HEK293 (cell line): ENCODE data around the gene SKOR1.

Experiments used
- CTCF ChIA-PET: fragments of 350-600 bp; formaldehyde crosslinking; extraction: SDS; loops from one replicate; lab custom pipeline; 2021; ENCODE audit warnings: antibody characterized with exemption; lab: Yijun Ruan, JAX
- POLR2A ChIA-PET: fragments of 300-600 bp; formaldehyde crosslinking; extraction: SDS; loops from one replicate; lab custom pipeline; 2020; ENCODE audit warnings: antibody characterized with exemption, inconsistent platforms; lab: Yijun Ruan, JAX
- H3K27ac ChIP-seq: fragments of 200-500 bp; sonication (Bioruptor generic); 2 replicates; pipeline ENCODE4 v1.5.1; 2014; ENCODE audit warnings: low read depth, low read length, control low read depth, inconsistent platforms; ENCODE audit errors: extremely low read depth
- H3K36me3 ChIP-seq, 2 experiments: fragments of 200-500 bp in 1 of 2; sonication (Bioruptor generic) in 1 of 2; 1 replicate in 1 of 2; 2 replicates in 1 of 2; pipeline ENCODE4 v1.5.1; 2014 to 2017; ENCODE audit warnings: inconsistent platforms in 2 of 2, low read length in 2 of 2; ENCODE audit not compliant: control insufficient read depth in 2 of 2, insufficient read depth in 1 of 2
- H3K4me1 ChIP-seq: fragments of 200-500 bp; sonication (Bioruptor generic); 2 replicates; pipeline ENCODE4 v1.5.1; 2014; ENCODE audit warnings: mild to moderate bottlenecking, low read length, inconsistent platforms; ENCODE audit not compliant: control insufficient read depth, insufficient read depth
- H3K4me3 ChIP-seq: 2 replicates; pipeline ENCODE4 v1.5.1; 2011; ENCODE audit warnings: low read depth, mild to moderate bottlenecking, control low read depth, low read length, moderate library complexity
- H3K9me3 ChIP-seq: fragments of 200-500 bp; sonication (Bioruptor generic); 2 replicates; pipeline ENCODE4 v1.5.1; 2014; ENCODE audit warnings: low read depth, low read length, inconsistent platforms; ENCODE audit not compliant: control insufficient read depth, insufficient read depth
- CTCF ChIP-seq: fragments of 450-650 bp; formaldehyde crosslinking; IDR thresholded peaks from 2 replicates; pipeline ENCODE4 v1.5.1; 2016; ENCODE audit warnings: missing biosample characterization, missing genetic modification characterization
- EGR2 ChIP-seq: fragments of 450-650 bp; formaldehyde crosslinking; IDR thresholded peaks from 2 replicates; pipeline ENCODE4 v1.5.1; 2016; ENCODE audit warnings: low read depth, missing biosample characterization, missing genetic modification characterization
- IKZF3 ChIP-seq: fragments of 450-650 bp; IDR thresholded peaks from 2 replicates; pipeline ENCODE4 v1.5.0; 2018; ENCODE audit warnings: missing biosample characterization, mild to moderate bottlenecking, missing genetic modification characterization, moderate library complexity
- KLF17 ChIP-seq: fragments of 450-650 bp; formaldehyde crosslinking; IDR thresholded peaks from 2 replicates; pipeline ENCODE4 v1.5.1; 2016; ENCODE audit warnings: missing biosample characterization, missing genetic modification characterization
- PRDM1 ChIP-seq: fragments of 450-650 bp; formaldehyde crosslinking; IDR thresholded peaks from 2 replicates; pipeline ENCODE4; 2016; ENCODE audit warnings: missing biosample characterization, missing genetic modification characterization
- SP2 ChIP-seq: fragments of 450-650 bp; formaldehyde crosslinking; IDR thresholded peaks from 2 replicates; pipeline ENCODE4 v1.5.1; 2016; ENCODE audit warnings: missing biosample characterization, missing genetic modification characterization
- TCF7L2 ChIP-seq: IDR thresholded peaks from 2 replicates; pipeline ENCODE4 v1.6.1; 2011; ENCODE audit warnings: low read depth, mild to moderate bottlenecking, inconsistent platforms, low read length, moderate library complexity, borderline replicate concordance
- TRIM28 ChIP-seq: IDR thresholded peaks from 2 replicates; pipeline ENCODE4 v1.6.1; 2011; ENCODE audit warnings: low read length, control low read depth, borderline replicate concordance
- WT1 ChIP-seq: fragments of 450-650 bp; formaldehyde crosslinking; IDR thresholded peaks from 2 replicates; pipeline ENCODE4 v1.5.1; 2016; ENCODE audit warnings: missing biosample characterization, missing genetic modification characterization
- ZBTB48 ChIP-seq: fragments of 450-650 bp; formaldehyde crosslinking; IDR thresholded peaks from 2 replicates; pipeline ENCODE4 v1.5.1; 2016; ENCODE audit warnings: missing biosample characterization, missing genetic modification characterization
- ZBTB8A ChIP-seq: fragments of 450-650 bp; formaldehyde crosslinking; IDR thresholded peaks from 2 replicates; pipeline ENCODE4 v1.5.1; 2016; ENCODE audit warnings: missing biosample characterization, missing genetic modification characterization
- ZEB2 ChIP-seq: fragments of 450-650 bp; formaldehyde crosslinking; IDR thresholded peaks from 2 replicates; pipeline ENCODE4 v1.5.1; 2016; ENCODE audit warnings: missing biosample characterization, missing genetic modification characterization
- ZFHX2 ChIP-seq: fragments of 450-650 bp; formaldehyde crosslinking; conservative IDR thresholded peaks from 2 replicates; pipeline ENCODE4 v1.5.1; 2016; ENCODE audit warnings: missing biosample characterization, missing genetic modification characterization
- ZIC2 ChIP-seq: fragments of 450-650 bp; formaldehyde crosslinking; IDR thresholded peaks from 2 replicates; pipeline ENCODE4 v1.5.1; 2016; ENCODE audit warnings: missing biosample characterization, missing genetic modification characterization
- ZNF121 ChIP-seq: fragments of 450-650 bp; formaldehyde crosslinking; IDR thresholded peaks from 2 replicates; pipeline ENCODE4 v1.5.1; 2016; ENCODE audit warnings: missing biosample characterization, missing genetic modification characterization
- ZNF140 ChIP-seq: fragments of 450-650 bp; formaldehyde crosslinking; IDR thresholded peaks from 2 replicates; pipeline ENCODE4 v1.5.1; 2016; ENCODE audit warnings: missing biosample characterization, missing genetic modification characterization
- ZNF16 ChIP-seq: fragments of 450-650 bp; formaldehyde crosslinking; IDR thresholded peaks from 2 replicates; pipeline ENCODE4 v1.5.1; 2016; ENCODE audit warnings: low read depth, missing biosample characterization, missing genetic modification characterization
- ZNF169 ChIP-seq: fragments of 450-650 bp; formaldehyde crosslinking; IDR thresholded peaks from 2 replicates; pipeline ENCODE4 v1.5.1; 2016; ENCODE audit warnings: missing biosample characterization, missing genetic modification characterization
- ZNF18 ChIP-seq: fragments of 450-650 bp; formaldehyde crosslinking; IDR thresholded peaks from 2 replicates; pipeline ENCODE4 v1.5.1; 2016; ENCODE audit warnings: missing biosample characterization, missing genetic modification characterization
- ZNF292 ChIP-seq: fragments of 450-650 bp; formaldehyde crosslinking; IDR thresholded peaks from 2 replicates; pipeline ENCODE4 v1.5.1; 2016; ENCODE audit warnings: low read depth, missing biosample characterization, missing genetic modification characterization, borderline replicate concordance
- ZNF366 ChIP-seq: fragments of 450-650 bp; formaldehyde crosslinking; conservative IDR thresholded peaks from 2 replicates; pipeline ENCODE4 v1.5.1; 2016; ENCODE audit warnings: missing biosample characterization, missing genetic modification characterization
- ZNF423 ChIP-seq: fragments of 450-650 bp; formaldehyde crosslinking; IDR thresholded peaks from 2 replicates; pipeline ENCODE4 v1.5.1; 2016; ENCODE audit warnings: missing biosample characterization, missing genetic modification characterization
- ZNF48 ChIP-seq: fragments of 450-650 bp; formaldehyde crosslinking; IDR thresholded peaks from 2 replicates; pipeline ENCODE4 v1.5.1; 2016; ENCODE audit warnings: missing biosample characterization, missing genetic modification characterization
- ZNF501 ChIP-seq: fragments of 450-650 bp; formaldehyde crosslinking; IDR thresholded peaks from 2 replicates; pipeline ENCODE4 v1.5.1; 2016; ENCODE audit warnings: missing biosample characterization, missing genetic modification characterization
- ZNF529 ChIP-seq: fragments of 450-650 bp; formaldehyde crosslinking; IDR thresholded peaks from 2 replicates; pipeline ENCODE4 v1.5.1; 2017; ENCODE audit warnings: missing genetic modification characterization, missing biosample characterization; ENCODE audit not compliant: insufficient replicate concordance
- ZNF548 ChIP-seq: fragments of 450-650 bp; formaldehyde crosslinking; IDR thresholded peaks from 2 replicates; pipeline ENCODE4 v1.5.1; 2016; ENCODE audit warnings: missing biosample characterization, missing genetic modification characterization
- ZNF561 ChIP-seq: fragments of 450-650 bp; IDR thresholded peaks from 2 replicates; pipeline ENCODE4 v1.5.1; 2018; ENCODE audit warnings: missing biosample characterization, missing genetic modification characterization, borderline replicate concordance
- ZNF768 ChIP-seq: fragments of 450-650 bp; formaldehyde crosslinking; IDR thresholded peaks from 2 replicates; pipeline ENCODE4 v1.5.1; 2018; ENCODE audit warnings: missing biosample characterization, mild to moderate bottlenecking, missing genetic modification characterization
- ZNF777 ChIP-seq: fragments of 450-650 bp; formaldehyde crosslinking; IDR thresholded peaks from 2 replicates; pipeline ENCODE4 v1.5.1; 2017; ENCODE audit warnings: missing biosample characterization, missing genetic modification characterization, borderline replicate concordance
- ZSCAN16 ChIP-seq: fragments of 450-650 bp; formaldehyde crosslinking; IDR thresholded peaks from 2 replicates; pipeline ENCODE4 v1.5.1; 2016; ENCODE audit warnings: missing biosample characterization, missing genetic modification characterization
- ZSCAN23 ChIP-seq: fragments of 450-650 bp; formaldehyde crosslinking; IDR thresholded peaks from 2 replicates; pipeline ENCODE4 v1.5.1; 2016; ENCODE audit warnings: missing biosample characterization, missing genetic modification characterization
- ZSCAN4 ChIP-seq: fragments of 450-650 bp; formaldehyde crosslinking; IDR thresholded peaks from 2 replicates; pipeline ENCODE4 v1.5.1; 2017; ENCODE audit warnings: missing biosample characterization, missing genetic modification characterization

SKOR1 gene

GRCh38 chr15:67840749-67841512 lies 15.6 kb downstream of the SKOR1 start:
- Histone ChIP-seq H3K36me3 (no peaks in the 10 kb centered on the region), H3K9me3 (no peaks in the 10 kb centered on the region), H3K27ac (peak overlapping the region; percentile 91), H3K4me3 (peak overlapping the region; percentile 93), H3K4me1 (no peaks in the 10 kb centered on the region)
- POLR2A ChIA-PET, result interaction anchor here (0.6 to 1.5 kb wide), 6 partner anchors 14 to 885 kb away, joined by 3 to 7 read pairs (median 4); partner anchors contain the start of gene CLN6
- CTCF ChIA-PET, result interaction anchor here (0.5 to 1.1 kb wide), 5 partner anchors 22 to 895 kb away, joined by 3 to 4 read pairs (median 3); no protein-coding TSS in a partner anchor
- TF ChIP-seq KLF17 (tag by site-specific recombination) (peak; percentile 50; the same call in 1 of the 2 replicates), ZNF561 (tag by site-specific recombination) (0 out of 2 replicates have a peak, but pooled peaks have one; percentile 2), ZNF529 (no peak), SP2 (no peak), IKZF3 (tag by site-specific recombination) (no peak), ZNF366 (0 out of 2 replicates have a peak, but pooled peaks have one; percentile 35), ZIC2 (no peak; the same call in 1 of the 2 replicates), ZNF48 (tag by site-specific recombination) (no peak), ZNF777 (no peak), ZNF169 (no peak), WT1 (tag by site-specific recombination) (peak; percentile 22; the same call in 1 of the 2 replicates), ZSCAN4 (tag by site-specific recombination) (peak; percentile 2; the same call in 1 of the 2 replicates), ZNF768 (no peak), ZNF548 (tag by site-specific recombination) (no peak), ZSCAN23 (tag by site-specific recombination) (no peak), EGR2 (tag by site-specific recombination) (peak; percentile 29; the same call in 1 of the 2 replicates), ZNF18 (no peak), ZBTB48 (tag by site-specific recombination) (peak; percentile 81), ZBTB8A (no peak), ZEB2 (no peak), ZNF501 (no peak), TCF7L2 (no peak), ZNF140 (tag by site-specific recombination) (no peak), ZNF16 (tag by site-specific recombination) (no peak), ZSCAN16 (tag by site-specific recombination) (no peak), ZNF121 (no peak), ZNF423 (tag by site-specific recombination) (peak; percentile 62; the same call in 1 of the 2 replicates), ZFHX2 (tag by site-specific recombination) (peak; percentile 65), ZNF292 (tag by site-specific recombination) (no peak), PRDM1 (peak; percentile 99), TRIM28 (peak; percentile 20; the same call in 1 of the 2 replicates), CTCF (peak; percentile 57; the same call in 1 of the 2 replicates)
